SK-N-MC (cell line): ENCODE measurements around the gene SFI1.

Experiments used
- DNase-seq: peaks from one replicate; pipeline ENCODE4 v3.0.0-alpha.2; 2011; ENCODE audit warnings: low read depth, low spot score
- H3K27ac ChIP-seq: fragments of 200-600 bp; sonication (generic); 2 replicates; pipeline ENCODE4 v1.5.1; 2016; ENCODE audit warnings: mixed run types
- H3K36me3 ChIP-seq: fragments of 200-600 bp; sonication (generic); 2 replicates; pipeline ENCODE4 v1.6.1; 2017; ENCODE audit warnings: antibody characterized with exemption, low read length, mixed read lengths; ENCODE audit not compliant: insufficient read depth
- H3K4me3 ChIP-seq: fragments of 200-600 bp; sonication (generic); 2 replicates; pipeline ENCODE4 v1.5.1; 2016
- H3K9ac ChIP-seq: fragments of 200-600 bp; sonication (generic); 2 replicates; pipeline ENCODE4 v1.8.0; 2017; ENCODE audit warnings: mixed run types, mixed read lengths; ENCODE audit not compliant: insufficient read length
- H3K9me3 ChIP-seq: fragments of 200-600 bp; sonication (generic); 2 replicates; pipeline ENCODE4 v1.6.1; 2017; ENCODE audit warnings: low read depth, mild to moderate bottlenecking, antibody characterized with exemption, low read length, moderate library complexity, mixed read lengths
- EZH2 ChIP-seq: fragments of 200-600 bp; sonication (generic); IDR thresholded peaks from one replicate; pipeline ENCODE4 v1.6.1; 2017; ENCODE audit warnings: antibody characterized with exemption
- FOXP2 ChIP-seq: optimal IDR thresholded peaks from 2 replicates; pipeline ENCODE3; 2011; ENCODE audit warnings: mild to moderate bottlenecking, moderate library complexity; ENCODE audit not compliant: insufficient read depth; ENCODE audit errors: extremely low read length, control extremely low read depth
- POLR2AphosphoS5 ChIP-seq: IDR thresholded peaks from 2 replicates; pipeline ENCODE4 v1.6.1; 2012; ENCODE audit warnings: mild to moderate bottlenecking, low read depth, low read length, borderline replicate concordance

The SFI1 gene

GRCh38 chr22:31572939-31573338, 76.6 kb downstream of the SFI1 start:
- Histone ChIP-seq H3K9me3 (no peaks in the 10 kb centered on the region), H3K36me3 (no peaks in the 10 kb centered on the region; the same call in 1 of the 2 replicates), H3K9ac (no peak overlapping the region), H3K27ac (no peak overlapping the region), H3K4me3 (no peak overlapping the region)
- no peak for TF ChIP-seq EZH2
- no peak for TF ChIP-seq FOXP2
- no peak for TF ChIP-seq POLR2AphosphoS5
- no peak for DNase-seq

GRCh38 chr22:31574055-31574670, 77.8 kb downstream of the SFI1 start:
- Histone ChIP-seq H3K27ac (no peak overlapping the region), H3K9ac (no peak overlapping the region), H3K36me3 (no peaks in the 10 kb centered on the region; the same call in 1 of the 2 replicates), H3K4me3 (no peak overlapping the region), H3K9me3 (no peaks in the 10 kb centered on the region)
- no peak for TF ChIP-seq FOXP2
- TF ChIP-seq POLR2AphosphoS5: no peak
- no peak for TF ChIP-seq EZH2
- DNase-seq: no peak

GRCh38 chr22:31575190-31575589, 78.9 kb downstream of the SFI1 start:
- H3K9ac ChIP-seq: no peak overlapping the region
- DNase-seq: no peak
- H3K27ac ChIP-seq: no peak overlapping the region
- TF ChIP-seq FOXP2 (no peak), POLR2AphosphoS5 (no peak), EZH2 (no peak)
- no peak overlapping the region for H3K4me3 ChIP-seq
- no peaks in the 10 kb centered on the region; the same call in 1 of the 2 replicates for H3K36me3 ChIP-seq
- H3K9me3 ChIP-seq: no peaks in the 10 kb centered on the region

GRCh38 chr22:31577711-31578110, 81.4 kb downstream of the SFI1 start:
- Histone ChIP-seq H3K9me3 (no peaks in the 10 kb centered on the region), H3K9ac (no peak overlapping the region), H3K36me3 (no peaks in the 10 kb centered on the region; the same call in 1 of the 2 replicates), H3K27ac (no peak overlapping the region), H3K4me3 (no peak overlapping the region)
- no peak for TF ChIP-seq EZH2
- TF ChIP-seq POLR2AphosphoS5: no peak
- TF ChIP-seq FOXP2: no peak
- no peak for DNase-seq

GRCh38 chr22:31578171-31578570, 81.8 kb downstream of the SFI1 start:
- Histone ChIP-seq H3K4me3 (no peak overlapping the region), H3K36me3 (no peaks in the 10 kb centered on the region; the same call in 1 of the 2 replicates), H3K27ac (no peak overlapping the region), H3K9ac (no peak overlapping the region), H3K9me3 (no peaks in the 10 kb centered on the region)
- DNase-seq: no peak
- TF ChIP-seq EZH2 (no peak), FOXP2 (no peak), POLR2AphosphoS5 (no peak)

DNA sequence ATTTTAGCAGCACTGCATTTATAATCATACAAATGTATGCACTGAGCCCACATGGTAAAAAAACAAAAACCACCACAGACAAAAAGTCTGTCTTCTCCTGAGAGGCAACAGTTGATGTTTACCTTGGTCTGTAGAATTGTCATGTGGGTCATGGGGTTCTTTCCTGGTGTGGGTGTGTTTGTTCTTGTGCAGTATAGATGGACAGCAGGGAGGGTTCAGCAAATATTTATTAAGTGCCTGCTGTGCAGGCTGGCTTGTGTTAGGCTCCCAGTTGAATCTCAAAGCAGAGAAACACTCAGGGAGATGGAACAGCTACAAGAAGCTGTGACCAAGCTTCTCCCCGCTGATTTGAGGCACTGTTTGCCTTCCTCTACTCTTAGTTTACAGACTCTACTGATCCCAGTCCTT, 83.5 kb downstream of the SFI1 start:
- no peaks in the 10 kb centered on the region for H3K9me3 ChIP-seq
- no peak overlapping the region for H3K4me3 ChIP-seq
- H3K9ac ChIP-seq: no peak overlapping the region
- H3K27ac ChIP-seq: no peak overlapping the region
- DNase-seq: no peak
- no peak for TF ChIP-seq EZH2
- no peak for TF ChIP-seq POLR2AphosphoS5
- no peak for TF ChIP-seq FOXP2
- peaks cover 3% of the 10 kb centered on the region; the same call in 1 of the 2 replicates for H3K36me3 ChIP-seq

DNA sequence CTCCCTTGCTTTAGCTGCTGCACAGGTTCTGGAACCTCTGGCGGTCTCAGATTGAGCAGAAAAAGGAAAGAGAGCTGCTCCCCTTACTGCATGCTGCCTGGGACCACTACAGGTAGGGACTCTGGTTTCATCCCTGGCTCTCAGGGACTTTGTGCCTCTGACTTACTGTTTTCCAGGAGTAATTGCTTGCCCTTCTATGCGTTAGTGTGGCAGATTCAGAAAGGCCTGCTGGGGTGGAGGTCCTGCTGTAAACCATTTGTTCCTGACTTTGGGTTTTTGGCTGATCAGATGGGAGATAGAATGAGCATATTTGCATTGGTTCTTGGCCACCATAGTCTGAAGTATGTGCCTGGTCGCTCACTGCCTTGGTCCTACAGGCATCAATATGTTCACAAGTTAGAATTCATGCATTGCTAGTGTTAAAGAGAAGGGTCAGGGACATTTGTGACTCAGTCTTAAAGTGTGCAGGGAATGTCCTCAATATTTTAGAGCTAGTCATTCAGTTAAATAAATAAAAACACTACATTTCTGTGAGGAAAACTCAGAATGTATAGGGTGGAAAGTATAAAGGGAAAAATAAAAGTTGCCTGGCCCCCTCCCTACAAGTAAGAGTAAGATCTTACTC, 87.6 kb downstream of the SFI1 start:
- H3K36me3 ChIP-seq: peaks cover 33% of the 10 kb centered on the region; the same call in 1 of the 2 replicates
- H3K9ac ChIP-seq: no peak overlapping the region
- no peak for TF ChIP-seq POLR2AphosphoS5
- no peak for TF ChIP-seq FOXP2
- TF ChIP-seq EZH2: no peak
- H3K9me3 ChIP-seq: no peaks in the 10 kb centered on the region
- no peak overlapping the region for H3K4me3 ChIP-seq
- no peak overlapping the region for H3K27ac ChIP-seq
- DNase-seq: no peak

GRCh38 chr22:31584804-31585160, 88.4 kb downstream of the SFI1 start:
- Histone ChIP-seq H3K9me3 (no peaks in the 10 kb centered on the region), H3K4me3 (no peak overlapping the region), H3K36me3 (peaks cover 33% of the 10 kb centered on the region; the same call in 1 of the 2 replicates), H3K27ac (no peak overlapping the region), H3K9ac (no peak overlapping the region)
- DNase-seq: no peak
- TF ChIP-seq EZH2: no peak
- TF ChIP-seq POLR2AphosphoS5: no peak
- no peak for TF ChIP-seq FOXP2
